Upper lobe of left lung (tissue), 6 donors: Measurements from ENCODE around the gene PRDM16. TPM values are rescaled to one million over a fixed set of nuclear protein-coding genes. Genes with fewer than 3 reads are reported as not detected.

Experiments
- ATAC-seq, 2 donors: fragments of 200-7000 bp; cut with Tn5 transposase; one replicate each; pipeline ENCODE4 v1.9.1; 2022; ENCODE audit warnings: mild to moderate bottlenecking in 2 of 2, moderate library complexity in 2 of 2; ENCODE audit not compliant: low FRiP score in 2 of 2
- DNase-seq, 2 donors: peaks; one replicate each; pipeline ENCODE4 v3.0.0-alpha.2; 2019 to 2020
- H3K27ac ChIP-seq, 4 donors: fragments of 200-600 bp; sonication (generic); one replicate each; pipeline ENCODE4 v1.5.1; 2016 to 2019
- H3K27me3 ChIP-seq, 4 donors: fragments of 200-600 bp; sonication (generic); one replicate each; pipeline ENCODE4 v1.5.1; 2017 to 2019
- H3K36me3 ChIP-seq, 4 donors: fragments of 200-600 bp; sonication (generic); one replicate each; pipeline ENCODE4 v1.5.1; 2016 to 2019
- H3K4me1 ChIP-seq, 4 donors: fragments of 200-600 bp; sonication (generic); one replicate each; pipeline ENCODE4 v1.5.1; 2018 to 2019
- H3K4me3 ChIP-seq, 4 donors: fragments of 200-600 bp; sonication (generic); one replicate each; pipeline ENCODE4 v1.5.1; 2017 to 2019; ENCODE audit warnings: mild to moderate bottlenecking in 2 of 4, moderate library complexity in 1 of 4
- H3K9me3 ChIP-seq, 4 donors: fragments of 200-600 bp; sonication (generic); one replicate each; pipeline ENCODE4 v1.5.1; 2018 to 2019
- EP300 ChIP-seq, 4 donors: sonication (generic); formaldehyde crosslinking; IDR thresholded peaks; one replicate each; pipeline ENCODE4 v1.5.1; 2017; ENCODE audit warnings: antibody characterized with exemption in 4 of 4, control low read depth in 2 of 4
- POLR2A ChIP-seq, 4 donors: fragments of 450-650 bp; IDR thresholded peaks; one replicate each; pipeline ENCODE4 v1.5.1; 2016 to 2017; ENCODE audit warnings: antibody characterized with exemption in 4 of 4, mild to moderate bottlenecking in 2 of 4
- POLR2AphosphoS5 ChIP-seq, 2 donors: sonication (generic); formaldehyde crosslinking; IDR thresholded peaks; one replicate each; pipeline ENCODE4 v1.5.1; 2017; ENCODE audit warnings: antibody characterized with exemption in 2 of 2
- WGBS, 2 donors: methylation state at CpG; one replicate each; pipeline ENCODE4 v1.1.5; 2017 to 2018; 5-methylcytosine and 5-hydroxymethylcytosine counted together
- total RNA-seq, 6 donors: library from RNA; depleted of rRNA in 4 of 6; stranded (reverse); fragments of >200 nt in 4 of 6; gene quantifications; one replicate each; pipeline versions ENCODE4 v1.1.0 to v1.2.1, GENCODE V29; 2016 to 2021
- TF ChIP-seq, protein P1 (sequence below), 6 experiments: fragments of 450-650 bp in 4 of 6; fragments of 200-600 bp in 2 of 6; sonication (generic) in 2 of 6; IDR thresholded peaks; one replicate each; pipeline ENCODE4 v1.5.1; 2016 to 2019; ENCODE audit warnings: antibody characterized with exemption in 6 of 6
- donor health status: DM: no; HTN: no; CAD: no; lungs with moderate emphysema.
- donor health status: DM: no; HTN: yes; CAD: no; lungs with severe emphysema.

Gene PRDM16
- total RNA-seq, 6 donors from 2014 or later, result 12.3 to 54.5 (median 21.2) TPM

DNA sequence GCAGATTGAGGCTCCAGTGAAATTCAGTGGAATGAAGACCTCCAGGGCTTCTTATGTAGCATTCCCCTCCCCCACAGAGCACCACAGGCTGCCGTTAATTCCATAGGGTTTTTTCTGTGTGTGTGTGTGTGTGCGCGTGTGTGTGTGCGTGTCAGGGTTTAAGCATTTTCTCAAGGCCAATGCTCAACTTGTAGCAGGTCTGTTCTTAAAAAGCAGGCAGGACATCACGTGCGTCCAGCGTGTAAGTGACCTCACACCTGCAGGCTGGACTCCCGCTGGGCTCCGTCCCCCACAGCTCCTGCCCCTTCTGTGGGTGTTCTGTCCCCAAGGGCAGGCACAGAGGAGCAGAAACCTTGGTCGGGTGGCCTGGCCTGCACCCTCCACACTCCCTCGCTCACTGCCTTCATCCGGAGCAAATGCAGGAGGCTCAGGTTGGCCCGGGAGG is 5.3 kb downstream of the PRDM16 start:
- Histone ChIP-seq H3K4me1 (peaks cover 8 to 90% (median 41%) of the 10 kb centered on the region in 4 donors), H3K9me3 (no peaks in the 10 kb centered on the region), H3K36me3 (no peaks in the 10 kb centered on the region), H3K27ac (peak overlapping the region; percentile 42 to 90 (median 80)), H3K4me3 (peak overlapping the region in 2 of 4 donors; percentile 74 to 88), H3K27me3 (peaks cover 0 to 34% (median 13%) of the 10 kb centered on the region in 4 donors)
- WGBS, 2 donors, result 39 to 51% methylated on average over 11 to 13 of the region's 13 CpGs
- no peak for TF ChIP-seq EP300 (IDR thresholded peaks at IDR 0.05)
- peak in 1 of 2 donors; percentile 35 for TF ChIP-seq POLR2AphosphoS5 (IDR thresholded peaks at IDR 0.05)
- peak in 1 of 4 donors; percentile 50 for TF ChIP-seq POLR2A (IDR thresholded peaks at IDR 0.05)
- TF ChIP-seq, protein P1, sequence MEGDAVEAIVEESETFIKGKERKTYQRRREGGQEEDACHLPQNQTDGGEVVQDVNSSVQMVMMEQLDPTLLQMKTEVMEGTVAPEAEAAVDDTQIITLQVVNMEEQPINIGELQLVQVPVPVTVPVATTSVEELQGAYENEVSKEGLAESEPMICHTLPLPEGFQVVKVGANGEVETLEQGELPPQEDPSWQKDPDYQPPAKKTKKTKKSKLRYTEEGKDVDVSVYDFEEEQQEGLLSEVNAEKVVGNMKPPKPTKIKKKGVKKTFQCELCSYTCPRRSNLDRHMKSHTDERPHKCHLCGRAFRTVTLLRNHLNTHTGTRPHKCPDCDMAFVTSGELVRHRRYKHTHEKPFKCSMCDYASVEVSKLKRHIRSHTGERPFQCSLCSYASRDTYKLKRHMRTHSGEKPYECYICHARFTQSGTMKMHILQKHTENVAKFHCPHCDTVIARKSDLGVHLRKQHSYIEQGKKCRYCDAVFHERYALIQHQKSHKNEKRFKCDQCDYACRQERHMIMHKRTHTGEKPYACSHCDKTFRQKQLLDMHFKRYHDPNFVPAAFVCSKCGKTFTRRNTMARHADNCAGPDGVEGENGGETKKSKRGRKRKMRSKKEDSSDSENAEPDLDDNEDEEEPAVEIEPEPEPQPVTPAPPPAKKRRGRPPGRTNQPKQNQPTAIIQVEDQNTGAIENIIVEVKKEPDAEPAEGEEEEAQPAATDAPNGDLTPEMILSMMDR (IDR thresholded peaks at IDR 0.05), result no peak
- DNase-seq, result peak in 1 of 2 donors; percentile 82
- peak in 1 of 2 donors; percentile 12 for ATAC-seq

DNA sequence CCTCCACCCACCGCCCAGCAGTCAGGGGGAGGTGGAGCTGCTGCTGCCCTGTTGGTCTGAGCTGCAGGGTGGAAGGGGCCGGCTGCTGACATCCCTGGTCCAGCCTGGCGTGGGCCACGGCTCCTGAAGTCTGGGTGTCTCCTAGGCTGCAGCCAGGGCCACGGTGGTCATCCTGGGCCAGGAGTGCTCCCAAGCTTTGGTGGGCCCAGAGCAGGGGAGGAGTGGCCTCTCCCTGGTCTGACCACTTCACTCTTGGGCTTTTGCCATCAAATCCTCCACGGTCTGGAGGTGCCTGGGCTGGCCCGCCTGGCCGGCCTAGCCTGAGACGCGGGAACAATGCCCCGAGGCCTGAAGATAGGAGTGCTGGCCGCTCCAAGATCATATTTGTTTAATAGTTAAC is 5.8 kb downstream of the PRDM16 start:
- H3K4me1 ChIP-seq, result peaks cover 8 to 90% (median 43%) of the 10 kb centered on the region in 4 donors
- ATAC-seq (peak in 1 of 2 donors; percentile 41), DNase-seq (peak; percentile 76 to 82)
- no peak overlapping the region for H3K4me3 ChIP-seq
- 59 to 60% methylated on average over 8 to 12 of the region's 12 CpGs for WGBS, 2 donors
- peak overlapping the region; percentile 42 to 90 (median 80) for H3K27ac ChIP-seq
- H3K36me3 ChIP-seq, result no peaks in the 10 kb centered on the region
- no peaks in the 10 kb centered on the region for H3K9me3 ChIP-seq
- peaks cover 0 to 29% (median 12%) of the 10 kb centered on the region in 4 donors for H3K27me3 ChIP-seq
- TF ChIP-seq POLR2A (IDR thresholded peaks at IDR 0.05), result no peak
- TF ChIP-seq POLR2AphosphoS5 (IDR thresholded peaks at IDR 0.05), result no peak
- TF ChIP-seq EP300 (IDR thresholded peaks at IDR 0.05), result no peak
- TF ChIP-seq, protein P1 (IDR thresholded peaks at IDR 0.05), result no peak

DNA sequence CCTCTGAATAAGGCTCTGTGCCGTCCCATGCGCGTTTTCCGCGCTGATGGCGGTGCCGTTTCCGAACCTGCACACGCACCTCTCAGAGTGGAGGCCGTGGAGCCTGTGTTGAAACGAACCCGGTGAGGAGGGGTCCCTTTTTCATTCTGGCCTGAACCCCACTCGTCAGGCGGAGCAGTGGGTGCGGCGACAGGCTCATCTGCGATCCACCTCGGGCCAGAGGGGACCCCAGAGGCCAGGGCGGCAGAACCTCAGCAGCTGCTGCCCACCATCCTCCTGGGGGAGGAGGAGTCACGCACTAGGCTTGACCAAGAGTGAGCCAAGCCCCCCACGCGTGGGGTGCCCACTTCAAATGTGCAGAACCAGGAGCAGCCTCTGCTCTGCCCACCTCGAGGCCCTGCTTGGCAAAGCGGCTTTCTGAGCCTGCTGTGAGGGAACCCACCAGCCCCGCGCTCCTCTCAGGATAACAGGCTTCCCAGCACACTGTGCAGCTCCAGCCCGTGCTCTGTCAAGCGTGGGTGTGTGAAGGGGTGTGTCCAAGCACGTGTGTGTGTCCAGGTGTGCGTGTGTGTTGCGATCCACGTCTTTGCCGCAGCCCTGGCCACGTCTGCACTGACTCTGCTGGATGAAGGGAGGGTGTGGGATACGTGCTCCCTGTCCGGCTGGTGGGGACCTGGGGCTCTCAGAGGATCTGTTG is 6.8 kb downstream of the PRDM16 start:
- ATAC-seq, result no peak
- Histone ChIP-seq H3K27me3 (peaks cover 0 to 23% (median 9%) of the 10 kb centered on the region in 4 donors), H3K27ac (no peak overlapping the region), H3K4me1 (peaks cover 3 to 80% (median 40%) of the 10 kb centered on the region in 4 donors), H3K4me3 (no peak overlapping the region), H3K36me3 (no peaks in the 10 kb centered on the region), H3K9me3 (no peaks in the 10 kb centered on the region)
- TF ChIP-seq POLR2A (IDR thresholded peaks at IDR 0.05) (no peak), POLR2AphosphoS5 (IDR thresholded peaks at IDR 0.05) (no peak)
- TF ChIP-seq, protein P1 (IDR thresholded peaks at IDR 0.05), result no peak
- 72 to 87% methylated on average over 20 to 35 of the region's 36 CpGs for WGBS, 2 donors
- peak in 1 of 2 donors; percentile 64 for DNase-seq

DNA sequence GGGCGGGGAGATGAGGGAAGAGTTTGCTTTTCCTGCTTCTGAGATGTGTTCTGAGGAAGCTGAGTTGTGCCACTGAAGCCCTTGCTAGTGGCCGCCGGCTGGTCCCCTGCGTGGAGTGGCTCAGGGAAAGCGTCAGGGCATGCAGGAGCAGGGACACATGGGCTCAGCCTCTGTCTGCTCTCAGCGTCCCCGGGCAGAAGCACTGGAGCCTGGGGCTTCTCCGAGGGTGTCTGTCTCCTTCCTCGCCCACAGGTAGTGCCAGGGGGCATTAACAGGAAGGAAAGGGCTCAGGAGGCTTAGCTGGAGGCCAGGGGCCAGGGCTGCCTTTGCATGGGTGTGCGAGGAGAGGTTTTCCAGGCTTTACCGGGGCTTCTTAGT is 7.3 kb downstream of the PRDM16 start:
- H3K27me3 ChIP-seq, result peaks cover 0 to 21% (median 7%) of the 10 kb centered on the region in 4 donors
- no peak overlapping the region for H3K27ac ChIP-seq
- 58 to 65% methylated on average over 11 of the region's 11 CpGs for WGBS, 2 donors
- no peaks in the 10 kb centered on the region for H3K9me3 ChIP-seq
- ATAC-seq (no peak), DNase-seq (peak in 1 of 2 donors; percentile 53)
- peaks cover 0 to 75% (median 37%) of the 10 kb centered on the region in 4 donors for H3K4me1 ChIP-seq
- H3K4me3 ChIP-seq, result no peak overlapping the region
- TF ChIP-seq EP300 (IDR thresholded peaks at IDR 0.05), result no peak
- no peak for TF ChIP-seq POLR2A (IDR thresholded peaks at IDR 0.05)
- TF ChIP-seq POLR2AphosphoS5 (IDR thresholded peaks at IDR 0.05), result no peak
- TF ChIP-seq, protein P1 (IDR thresholded peaks at IDR 0.05), result no peak
- H3K36me3 ChIP-seq, result no peaks in the 10 kb centered on the region
